HuH-7 (cell line): Measurements from ENCODE around the gene HS1BP3.
A peak's percentile ranks its signal among the peaks of the same experiment; 100 is the strongest.

Experiments
- DNase-seq: peaks from one replicate; pipeline ENCODE4 v3.0.0; 2011; ENCODE audit warnings: low spot score

Gene HS1BP3

GRCh38 chr2:20645761-20646160, 5.1 kb downstream of the HS1BP3 start:
- DNase-seq = no peak

GRCh38 chr2:20645301-20645701, 5.6 kb downstream of the HS1BP3 start:
- DNase-seq = no peak

GRCh38 chr2:20643826-20644225, 7.1 kb downstream of the HS1BP3 start:
- DNase-seq = no peak

GRCh38 chr2:20643060-20643459, 7.8 kb downstream of the HS1BP3 start:
- DNase-seq = no peak

GRCh38 chr2:20642055-20642971, 8.6 kb downstream of the HS1BP3 start:
- peak; percentile 96 for DNase-seq

GRCh38 chr2:20641123-20641985, 9.5 kb downstream of the HS1BP3 start:
- DNase-seq = no peak

- no peak for DNase-seq
Measured at GRCh38 chr2:20640411-20641122, 10.3 kb downstream of the HS1BP3 start.

GRCh38 chr2:20638646-20639430, 12.1 kb downstream of the HS1BP3 start:
- no peak for DNase-seq

GRCh38 chr2:20638014-20638413, 12.9 kb downstream of the HS1BP3 start:
- DNase-seq = no peak

- no peak for DNase-seq
Measured at GRCh38 chr2:20637147-20637546, 13.8 kb downstream of the HS1BP3 start.

GRCh38 chr2:20635675-20636584, 15.0 kb downstream of the HS1BP3 start:
- DNase-seq = peak; percentile 93

GRCh38 chr2:20635113-20635510, 15.8 kb downstream of the HS1BP3 start:
- DNase-seq = no peak

- DNase-seq = no peak
Measured at GRCh38 chr2:20634507-20635112, 16.3 kb downstream of the HS1BP3 start.

- DNase-seq = no peak
Measured at GRCh38 chr2:20633794-20634506, 16.9 kb downstream of the HS1BP3 start.

GRCh38 chr2:20633001-20633400, 17.9 kb downstream of the HS1BP3 start:
- no peak for DNase-seq

GRCh38 chr2:20632446-20632990, 18.4 kb downstream of the HS1BP3 start:
- DNase-seq = no peak

- no peak for DNase-seq
Measured at GRCh38 chr2:20631617-20632307, 19.1 kb downstream of the HS1BP3 start.

- DNase-seq = no peak
Measured at GRCh38 chr2:20630967-20631366, 19.9 kb downstream of the HS1BP3 start.
